ENCODE results near the gene RWDD3. TPM values are rescaled to one million over a fixed set of nuclear protein-coding genes. Genes with fewer than 3 reads are reported as not detected.
A peak's percentile ranks its signal among the peaks of the same experiment; 100 is the strongest.

Gene RWDD3
- total RNA-seq, 1 experiment from 2014 or later: 10.3 TPM

DNA sequence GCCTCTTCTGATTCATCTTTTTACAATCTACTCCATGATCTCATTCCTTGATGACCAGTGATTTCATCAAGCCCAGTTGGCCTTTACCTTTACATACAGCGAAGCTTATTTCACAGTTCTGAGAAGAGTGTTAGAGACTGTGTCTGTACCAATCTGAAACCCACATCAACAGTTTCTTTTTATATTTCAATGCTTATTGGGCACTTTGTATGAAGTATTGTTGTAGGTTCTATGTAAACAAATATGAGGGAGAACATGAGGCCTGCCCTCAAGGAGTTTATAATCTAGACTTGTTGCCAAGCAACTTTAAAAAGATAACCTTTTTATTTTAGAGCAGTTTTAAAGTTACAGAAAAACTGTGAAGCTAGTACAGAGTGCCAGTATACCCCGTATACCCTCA, 27.5 kb upstream of the RWDD3 start:
- Mint-ChIP-seq H3K4me3 (ENCODE audit: unreplicated experiment) (no peak overlapping the region), H3K9me3 (ENCODE audit: unreplicated experiment) (no peaks in the 10 kb centered on the region), H3K36me3 (ENCODE audit: insufficient read depth, unreplicated experiment) (no peaks in the 10 kb centered on the region), H3K27ac (ENCODE audit: low read depth, unreplicated experiment) (no peak overlapping the region), H3K27me3 (ENCODE audit: insufficient read depth, unreplicated experiment) (no peaks in the 10 kb centered on the region), H3K4me1 (ENCODE audit: insufficient read depth, unreplicated experiment) (no peaks in the 10 kb centered on the region)
- POLR2A ChIA-PET: no interaction called here
- intact Hi-C loops (cut with micrococcal nuclease): no loop called here
- TF ChIP-seq, protein P1, sequence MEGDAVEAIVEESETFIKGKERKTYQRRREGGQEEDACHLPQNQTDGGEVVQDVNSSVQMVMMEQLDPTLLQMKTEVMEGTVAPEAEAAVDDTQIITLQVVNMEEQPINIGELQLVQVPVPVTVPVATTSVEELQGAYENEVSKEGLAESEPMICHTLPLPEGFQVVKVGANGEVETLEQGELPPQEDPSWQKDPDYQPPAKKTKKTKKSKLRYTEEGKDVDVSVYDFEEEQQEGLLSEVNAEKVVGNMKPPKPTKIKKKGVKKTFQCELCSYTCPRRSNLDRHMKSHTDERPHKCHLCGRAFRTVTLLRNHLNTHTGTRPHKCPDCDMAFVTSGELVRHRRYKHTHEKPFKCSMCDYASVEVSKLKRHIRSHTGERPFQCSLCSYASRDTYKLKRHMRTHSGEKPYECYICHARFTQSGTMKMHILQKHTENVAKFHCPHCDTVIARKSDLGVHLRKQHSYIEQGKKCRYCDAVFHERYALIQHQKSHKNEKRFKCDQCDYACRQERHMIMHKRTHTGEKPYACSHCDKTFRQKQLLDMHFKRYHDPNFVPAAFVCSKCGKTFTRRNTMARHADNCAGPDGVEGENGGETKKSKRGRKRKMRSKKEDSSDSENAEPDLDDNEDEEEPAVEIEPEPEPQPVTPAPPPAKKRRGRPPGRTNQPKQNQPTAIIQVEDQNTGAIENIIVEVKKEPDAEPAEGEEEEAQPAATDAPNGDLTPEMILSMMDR (IDR thresholded peaks at IDR 0.05; ENCODE audit: unreplicated experiment): no peak
- no peak for DNase-seq (ENCODE audit: unreplicated experiment)
- BruUV-seq (replicated peaks): TSS peak; percentile 67
- CTCF ChIA-PET: no interaction called here

DNA sequence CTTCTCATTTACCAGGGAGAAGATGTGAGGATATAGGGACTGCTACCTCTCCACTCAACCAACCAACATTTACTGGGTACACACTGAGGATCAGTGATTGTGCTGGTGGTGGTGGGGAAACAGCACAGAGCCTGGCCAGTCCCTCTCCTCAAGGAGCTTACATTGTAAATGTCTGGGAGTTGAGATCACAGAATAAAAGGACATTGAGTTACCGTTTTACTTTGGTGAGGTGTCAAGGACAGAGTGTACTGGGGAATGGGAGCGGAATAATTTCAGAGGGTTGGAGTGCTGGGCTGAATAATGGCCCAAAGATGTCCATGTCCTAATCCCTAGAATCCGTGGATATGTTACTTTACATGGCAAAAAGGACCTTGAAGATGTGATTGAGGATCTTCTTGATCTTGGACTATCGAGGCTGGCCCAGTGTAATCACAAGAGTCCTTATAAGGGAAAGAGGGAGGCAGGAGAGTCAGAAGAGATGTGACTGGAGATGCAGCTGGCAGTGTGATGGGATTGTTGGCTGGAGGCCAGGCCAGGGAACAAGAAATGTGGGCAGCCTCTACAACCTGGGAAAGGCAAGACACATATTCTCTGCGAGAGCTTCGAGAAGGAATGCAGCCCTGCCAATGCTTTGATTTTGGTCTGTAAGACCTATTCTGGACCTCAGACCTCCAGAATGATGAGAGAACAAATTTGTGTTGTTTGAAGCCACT, 26.6 kb upstream of the RWDD3 start:
- POLR2A ChIA-PET: interaction anchor here (0.9 kb wide), 1 partner anchor 11 kb away, joined by 3 read pairs; no protein-coding TSS in a partner anchor
- Mint-ChIP-seq H3K4me3 (ENCODE audit: unreplicated experiment) (no peak overlapping the region), H3K9me3 (ENCODE audit: unreplicated experiment) (no peaks in the 10 kb centered on the region), H3K27ac (ENCODE audit: low read depth, unreplicated experiment) (no peak overlapping the region), H3K4me1 (ENCODE audit: insufficient read depth, unreplicated experiment) (no peaks in the 10 kb centered on the region), H3K36me3 (ENCODE audit: insufficient read depth, unreplicated experiment) (no peaks in the 10 kb centered on the region), H3K27me3 (ENCODE audit: insufficient read depth, unreplicated experiment) (no peaks in the 10 kb centered on the region)
- intact Hi-C loops (cut with micrococcal nuclease): no loop called here
- CTCF ChIA-PET: interaction anchor here (1.1 kb wide), 1 partner anchor 80 kb away, joined by 3 read pairs; no protein-coding TSS in a partner anchor
- no TSS peak for BruUV-seq (replicated peaks)
- DNase-seq (ENCODE audit: unreplicated experiment): peak; percentile 2
- TF ChIP-seq, protein P1 (IDR thresholded peaks at IDR 0.05; ENCODE audit: unreplicated experiment): no peak

DNA sequence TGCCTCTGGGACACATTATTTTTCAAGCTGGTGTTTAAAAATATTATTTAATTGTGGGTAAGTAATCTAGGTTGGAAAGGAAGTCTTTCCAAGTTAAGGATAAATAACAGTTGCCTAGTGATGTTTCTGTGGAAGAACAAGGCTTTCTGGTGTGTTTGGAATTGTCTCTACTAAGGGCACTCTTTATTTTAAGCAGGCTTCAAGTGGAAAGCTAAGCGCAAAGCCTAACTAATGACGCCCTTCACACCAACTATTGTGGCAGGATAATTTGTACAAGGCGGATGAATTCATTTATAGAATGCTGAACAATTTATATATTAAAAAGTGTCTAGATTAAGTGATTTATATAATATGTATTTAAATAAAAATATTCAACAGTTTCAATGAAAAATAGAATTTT, 25.1 kb upstream of the RWDD3 start:
- H3K27me3 Mint-ChIP-seq (ENCODE audit: insufficient read depth, unreplicated experiment): no peaks in the 10 kb centered on the region
- H3K27ac Mint-ChIP-seq (ENCODE audit: low read depth, unreplicated experiment): no peak overlapping the region
- ChIA-PET POLR2A (interaction anchor here (0.9 kb wide), 1 partner anchor 10 kb away, joined by 4 read pairs; no protein-coding TSS in a partner anchor), CTCF (interaction anchor here (0.7 to 1.8 kb wide), 3 partner anchors 17 to 124 kb away, joined by 3 to 8 read pairs (median 4); partner anchors contain the start of gene RWDD3)
- no peaks in the 10 kb centered on the region for H3K36me3 Mint-ChIP-seq (ENCODE audit: insufficient read depth, unreplicated experiment)
- no TSS peak for BruUV-seq (replicated peaks)
- H3K4me3 Mint-ChIP-seq (ENCODE audit: unreplicated experiment): no peak overlapping the region
- TF ChIP-seq, protein P1 (IDR thresholded peaks at IDR 0.05; ENCODE audit: unreplicated experiment): no peak
- H3K4me1 Mint-ChIP-seq (ENCODE audit: insufficient read depth, unreplicated experiment): no peaks in the 10 kb centered on the region
- DNase-seq (ENCODE audit: unreplicated experiment): no peak
- intact Hi-C loops (cut with micrococcal nuclease): no loop called here
- no peaks in the 10 kb centered on the region for H3K9me3 Mint-ChIP-seq (ENCODE audit: unreplicated experiment)

DNA sequence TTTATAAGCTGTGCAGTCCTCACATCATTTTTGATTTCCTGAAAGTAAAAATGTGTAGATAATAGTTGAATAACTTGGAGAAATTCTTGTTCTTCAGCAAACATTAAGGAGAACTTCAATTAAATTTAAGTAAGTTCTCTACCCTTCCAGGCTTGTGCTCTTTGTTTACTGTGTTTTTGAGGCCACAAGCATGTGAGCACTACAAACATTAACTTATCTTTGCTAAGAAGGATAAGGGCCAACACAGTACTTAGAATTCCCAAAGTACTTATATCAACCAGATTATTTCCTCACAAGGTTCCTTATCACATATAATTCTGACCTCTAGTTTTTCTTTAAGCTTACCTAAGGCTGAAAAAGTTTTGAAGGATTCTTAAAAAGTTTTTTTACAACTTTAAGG, 24.7 kb upstream of the RWDD3 start:
- DNase-seq (ENCODE audit: unreplicated experiment): no peak
- no peak overlapping the region for H3K4me3 Mint-ChIP-seq (ENCODE audit: unreplicated experiment)
- CTCF ChIA-PET: interaction anchor here (0.7 to 1.8 kb wide), 3 partner anchors 17 to 125 kb away, joined by 3 to 8 read pairs (median 4); partner anchors contain the start of gene RWDD3
- intact Hi-C loops (cut with micrococcal nuclease): no loop called here
- no peaks in the 10 kb centered on the region for H3K9me3 Mint-ChIP-seq (ENCODE audit: unreplicated experiment)
- H3K27me3 Mint-ChIP-seq (ENCODE audit: insufficient read depth, unreplicated experiment): no peaks in the 10 kb centered on the region
- no peaks in the 10 kb centered on the region for H3K36me3 Mint-ChIP-seq (ENCODE audit: insufficient read depth, unreplicated experiment)
- BruUV-seq (replicated peaks): no TSS peak
- TF ChIP-seq, protein P1 (IDR thresholded peaks at IDR 0.05; ENCODE audit: unreplicated experiment): no peak
- no peaks in the 10 kb centered on the region for H3K4me1 Mint-ChIP-seq (ENCODE audit: insufficient read depth, unreplicated experiment)
- POLR2A ChIA-PET: interaction anchor here (0.9 kb wide), 1 partner anchor 11 kb away, joined by 4 read pairs; no protein-coding TSS in a partner anchor
- no peak overlapping the region for H3K27ac Mint-ChIP-seq (ENCODE audit: low read depth, unreplicated experiment)
